HG02938 (cell line): ENCODE measurements around the gene HOXB1.

Experiments
- ATAC-seq: cut with Tn5 transposase; IDR thresholded peaks from one replicate; pipeline ENCODE4 v1.9.1; 2021; ENCODE audit warnings: mild to moderate bottlenecking, moderate library complexity; ENCODE audit not compliant: unreplicated experiment

Gene HOXB1

DNA sequence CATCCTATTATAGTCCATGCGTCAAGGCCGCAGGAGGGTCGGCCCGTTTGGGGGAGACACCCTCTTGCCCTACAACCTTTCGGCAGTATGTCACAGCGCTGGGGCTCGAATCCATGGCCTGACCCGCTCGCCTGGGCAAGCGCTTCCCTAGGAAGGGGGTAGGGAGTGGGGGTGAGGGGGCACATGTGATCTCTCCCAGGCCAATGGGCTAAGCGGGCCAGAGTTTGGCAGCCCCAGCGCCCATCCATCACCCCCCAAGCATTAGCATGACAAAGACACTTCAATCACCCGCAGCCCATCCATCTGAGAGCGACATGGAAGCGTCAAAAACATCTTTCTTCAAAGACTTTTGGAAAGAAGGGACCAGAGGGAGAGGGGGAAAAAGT is at the start of gene HOXB1:
HOXB1 (minus strand) TSS at position 125 of the 386 bp plus-strand sequence; CDS start at position 18, 107 bp downstream.
- no peak for ATAC-seq

DNA sequence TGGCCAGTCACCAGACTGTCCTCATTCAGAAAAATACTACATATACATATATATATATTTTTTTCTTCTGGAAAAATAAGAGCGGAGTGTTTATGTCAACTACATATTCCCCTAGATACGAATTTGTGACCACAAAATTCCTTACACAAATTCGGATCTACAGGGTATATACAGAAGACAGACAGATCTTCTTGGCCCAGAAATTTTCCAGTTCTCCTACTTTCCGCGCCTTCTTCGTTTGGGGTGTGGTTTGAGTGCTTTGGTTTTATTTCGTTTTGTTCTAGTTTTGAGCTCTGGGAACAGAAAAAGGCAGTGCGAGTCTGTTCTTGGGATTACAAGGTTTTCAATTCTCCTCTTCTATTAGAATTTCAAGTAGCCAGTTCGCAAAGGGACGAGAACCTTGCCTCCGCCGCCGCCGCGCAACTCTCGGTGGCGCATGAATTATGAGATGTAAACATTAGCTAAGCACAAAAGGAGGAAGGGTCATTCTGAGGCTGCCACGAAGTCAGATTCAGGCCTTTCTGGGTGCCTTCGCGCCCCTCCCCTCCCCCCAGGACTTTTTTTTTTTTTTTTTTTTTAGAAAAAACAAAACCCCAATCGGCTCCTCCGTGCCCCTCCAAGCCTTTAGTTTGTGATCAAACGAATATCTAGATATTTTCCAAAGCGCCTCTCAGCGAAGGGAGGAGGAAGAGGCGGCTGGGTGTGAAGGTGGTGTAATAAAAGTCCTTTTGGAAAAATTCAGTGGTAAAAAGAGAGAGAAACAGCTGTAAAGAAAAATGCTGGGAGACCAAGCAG is 49.1 kb upstream of the HOXB1 start:
- no peak for ATAC-seq

- ATAC-seq = no peak
These were observed 48.6 kb upstream of the HOXB1 start for GRCh38 chr17:48579471-48579759.

DNA sequence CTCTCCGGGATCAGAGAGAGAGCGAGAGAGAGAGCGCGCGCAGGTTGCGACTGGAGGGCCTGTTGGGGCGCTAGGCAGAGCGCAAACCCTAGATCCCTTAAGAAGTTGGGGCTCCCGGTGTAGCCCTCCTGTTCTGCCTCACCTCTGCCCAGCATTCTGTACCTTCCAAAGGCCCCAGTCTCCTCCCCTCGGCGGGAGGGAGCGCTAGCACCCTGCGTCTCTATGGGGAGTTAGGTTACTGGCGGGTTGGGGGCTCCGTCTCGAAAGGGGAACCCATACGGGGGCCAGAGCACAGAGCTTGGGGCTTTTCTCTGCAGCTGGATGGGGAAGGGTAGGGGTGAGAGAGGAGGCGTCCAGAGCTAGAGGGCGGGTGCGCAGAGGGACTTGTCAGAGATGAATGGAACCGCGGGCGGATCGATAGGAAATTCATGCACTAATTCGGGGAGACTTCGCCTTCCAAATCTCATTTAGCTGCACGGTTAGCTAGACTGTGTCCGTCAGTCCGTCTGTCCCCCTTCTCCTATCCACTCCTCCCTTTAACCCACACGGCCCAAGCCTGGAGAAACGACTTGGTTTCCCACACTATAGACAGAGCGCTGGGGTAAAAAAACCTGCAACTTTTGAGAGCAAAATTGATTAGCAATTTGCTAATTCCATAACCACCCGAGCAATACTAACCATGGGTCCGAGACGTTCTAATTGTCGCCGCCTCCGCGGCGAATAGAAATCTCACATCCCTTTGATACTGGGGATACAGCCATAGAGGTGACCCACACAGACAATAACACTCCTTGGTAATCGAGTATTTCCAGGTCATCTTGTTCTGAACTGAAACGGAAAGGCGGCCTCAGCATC is 48.0 kb upstream of the HOXB1 start:
- peak; percentile 13 for ATAC-seq

DNA sequence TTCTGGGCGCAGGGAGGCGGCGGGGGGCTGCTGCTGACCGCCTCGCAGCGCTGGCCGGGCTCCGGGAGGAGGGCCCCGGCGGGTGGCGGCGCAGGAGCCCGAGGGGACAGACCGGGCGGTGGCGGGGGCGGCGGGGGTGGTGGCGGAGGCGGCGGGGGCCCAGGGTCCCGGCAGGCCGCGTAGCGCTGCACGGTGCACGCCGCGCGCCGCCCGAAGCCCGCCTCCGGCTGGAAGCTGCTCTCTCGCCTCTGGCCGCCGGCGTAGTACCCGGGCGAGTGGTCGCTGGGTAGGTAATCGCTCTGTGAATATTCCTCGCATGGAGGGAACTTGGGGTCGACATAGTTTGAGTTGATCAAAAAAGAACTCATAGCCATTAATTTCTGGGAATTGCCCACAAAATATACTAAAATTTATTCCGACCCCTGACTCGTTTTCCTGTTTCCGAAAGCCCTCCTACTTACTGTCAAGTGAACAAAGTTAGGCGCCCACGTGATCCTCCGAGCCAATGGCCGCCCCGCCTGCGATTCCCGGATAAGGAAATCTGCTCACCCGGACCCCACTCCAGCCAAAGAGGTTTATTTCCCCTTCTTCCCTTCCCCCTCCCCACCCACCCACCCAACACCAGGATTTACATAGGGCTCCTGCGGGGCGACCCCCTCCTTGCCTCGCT is 47.3 kb upstream of the HOXB1 start, which contains the start of gene HOXB4:
HOXB4 (minus strand) TSS at position 405 of the 670 bp plus-strand sequence; CDS start at position 374, 31 bp downstream.
- ATAC-seq = peak; percentile 53

- ATAC-seq = no peak
These were observed 46.6 kb upstream of the HOXB1 start for GRCh38 chr17:48577330-48577945.

DNA sequence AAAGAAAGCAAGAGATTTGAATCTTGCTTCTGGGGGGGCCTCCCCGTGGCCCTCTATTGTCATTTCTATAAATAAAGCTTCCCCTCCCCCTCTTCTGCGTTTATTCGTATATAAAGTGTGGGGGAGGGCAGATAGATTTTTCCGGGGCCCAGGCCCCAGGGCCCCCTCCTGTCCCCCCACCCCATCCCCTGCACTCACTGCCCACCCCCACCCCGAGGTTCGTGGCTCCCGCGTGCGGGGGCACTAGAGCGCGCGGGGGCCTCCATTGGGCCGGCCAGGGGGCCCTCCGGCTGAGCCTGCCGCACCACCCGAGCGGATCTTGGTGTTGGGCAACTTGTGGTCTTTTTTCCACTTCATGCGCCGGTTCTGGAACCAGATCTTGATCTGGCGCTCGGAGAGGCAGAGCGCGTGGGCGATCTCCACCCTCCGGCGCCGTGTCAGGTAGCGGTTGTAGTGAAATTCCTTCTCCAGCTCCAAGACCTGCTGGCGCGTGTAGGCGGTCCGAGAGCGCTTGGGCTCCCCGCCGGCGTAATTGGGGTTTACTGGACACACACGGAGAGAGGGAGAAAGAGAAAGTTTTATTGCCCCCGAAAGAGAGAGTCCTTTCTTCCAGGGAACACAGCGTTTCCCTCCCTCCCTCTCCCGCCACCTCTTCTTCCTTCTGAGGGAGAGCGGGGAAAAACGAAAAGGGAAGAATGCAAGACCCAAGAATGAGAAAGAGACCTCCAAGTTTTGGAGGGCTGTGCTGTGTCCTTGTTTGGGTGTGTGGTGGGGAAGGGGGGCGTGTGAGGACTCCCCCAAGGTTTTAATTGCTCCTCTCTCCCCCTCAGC is 45.9 kb upstream of the HOXB1 start:
- ATAC-seq = no peak

DNA sequence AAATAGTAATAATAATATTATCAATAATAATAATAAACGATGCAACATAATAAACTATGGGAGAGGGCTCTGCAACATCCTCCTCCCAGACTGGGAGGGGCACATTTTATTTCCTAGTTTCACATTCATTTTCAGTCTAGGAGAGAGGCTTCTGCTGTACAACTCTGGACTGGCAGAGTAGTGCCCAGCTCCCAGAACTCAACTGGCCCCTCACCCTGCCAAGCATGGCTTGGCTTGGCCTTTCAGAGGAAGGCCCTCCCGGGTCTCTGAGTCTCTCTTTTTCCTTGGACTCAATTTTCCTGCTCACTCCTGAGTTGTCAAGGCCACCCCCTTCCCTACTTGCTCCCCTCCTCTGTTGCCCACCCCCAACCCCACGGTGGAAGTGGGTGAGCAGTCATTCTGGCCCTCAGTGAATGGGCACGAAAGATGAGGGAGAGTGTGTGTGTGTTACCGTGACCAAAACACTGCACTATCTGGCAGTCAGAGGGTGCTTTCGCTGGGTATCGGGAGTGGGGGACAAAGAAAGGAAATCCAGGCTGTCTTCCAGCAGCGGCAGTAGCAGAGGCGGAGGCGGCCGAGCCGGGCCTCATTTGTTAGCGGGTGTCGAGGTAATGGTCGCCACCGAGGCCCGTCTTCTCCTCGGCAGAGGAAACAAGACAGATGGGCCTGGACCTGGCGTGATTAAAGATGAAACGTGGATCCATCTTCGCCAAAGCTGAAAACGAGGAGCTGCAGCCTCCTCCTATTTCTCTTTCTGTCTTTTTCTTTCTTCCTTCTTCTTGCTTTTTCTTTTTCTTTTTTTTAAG is 45.1 kb upstream of the HOXB1 start:
- no peak for ATAC-seq

DNA sequence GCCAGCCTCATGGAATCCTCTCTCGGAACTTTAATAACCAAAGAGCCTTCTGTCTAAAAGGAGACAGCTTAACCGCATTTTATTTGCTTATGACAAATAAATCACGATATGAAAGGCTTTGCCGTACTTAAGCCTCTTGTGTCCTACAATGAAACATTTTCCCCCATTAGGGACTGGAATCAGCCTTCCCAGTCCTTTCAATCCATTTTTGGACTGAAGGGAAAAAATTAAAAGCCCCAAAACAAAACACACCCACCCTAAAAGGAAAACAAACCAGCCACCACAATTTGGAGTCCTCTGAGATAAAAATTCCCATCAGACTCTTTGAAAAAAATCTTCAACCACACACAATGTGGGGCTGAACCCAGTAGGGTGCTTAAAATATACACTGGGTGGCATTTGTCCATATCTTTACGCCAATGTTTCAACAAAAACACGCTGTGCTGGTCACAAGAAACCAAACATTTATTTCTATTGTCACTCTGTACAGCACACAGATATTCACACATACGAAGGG is 44.3 kb upstream of the HOXB1 start:
- ATAC-seq = no peak

- no peak for ATAC-seq
These were observed 43.8 kb upstream of the HOXB1 start for GRCh38 chr17:48574505-48575065.

DNA sequence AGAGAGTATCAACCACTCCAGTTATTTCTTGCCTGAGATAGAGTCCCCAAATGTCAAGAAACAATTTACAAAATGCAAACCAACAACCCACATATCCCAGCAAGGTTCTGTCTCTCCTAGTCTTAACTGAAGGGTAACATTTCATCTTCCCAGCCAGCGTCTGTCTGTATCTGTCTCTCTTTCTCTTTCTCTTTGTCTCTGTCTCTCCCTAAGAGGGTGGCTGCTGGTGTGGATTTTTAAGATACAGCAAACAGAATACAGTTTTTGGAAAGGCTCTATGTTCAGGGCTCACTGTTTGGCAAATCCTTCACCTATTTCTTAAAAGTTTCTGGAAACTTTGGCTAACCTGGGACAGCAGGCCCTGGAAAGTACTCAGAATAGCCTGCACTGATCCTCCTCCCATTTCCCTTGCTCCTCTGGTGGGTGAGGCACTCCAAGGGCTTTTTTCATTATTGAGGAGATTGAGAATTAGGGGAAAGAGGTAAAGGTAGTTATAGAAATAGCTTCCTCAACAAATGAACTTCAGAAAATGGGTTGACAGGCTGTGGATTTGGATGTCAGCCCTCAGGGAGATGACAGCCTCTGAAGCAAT is 41.1 kb upstream of the HOXB1 start:
- no peak for ATAC-seq

GRCh38 chr17:48571024-48571818 is 40.4 kb upstream of the HOXB1 start:
- no peak for ATAC-seq

- ATAC-seq = no peak
These were observed 39.7 kb upstream of the HOXB1 start for GRCh38 chr17:48570325-48571023.

DNA sequence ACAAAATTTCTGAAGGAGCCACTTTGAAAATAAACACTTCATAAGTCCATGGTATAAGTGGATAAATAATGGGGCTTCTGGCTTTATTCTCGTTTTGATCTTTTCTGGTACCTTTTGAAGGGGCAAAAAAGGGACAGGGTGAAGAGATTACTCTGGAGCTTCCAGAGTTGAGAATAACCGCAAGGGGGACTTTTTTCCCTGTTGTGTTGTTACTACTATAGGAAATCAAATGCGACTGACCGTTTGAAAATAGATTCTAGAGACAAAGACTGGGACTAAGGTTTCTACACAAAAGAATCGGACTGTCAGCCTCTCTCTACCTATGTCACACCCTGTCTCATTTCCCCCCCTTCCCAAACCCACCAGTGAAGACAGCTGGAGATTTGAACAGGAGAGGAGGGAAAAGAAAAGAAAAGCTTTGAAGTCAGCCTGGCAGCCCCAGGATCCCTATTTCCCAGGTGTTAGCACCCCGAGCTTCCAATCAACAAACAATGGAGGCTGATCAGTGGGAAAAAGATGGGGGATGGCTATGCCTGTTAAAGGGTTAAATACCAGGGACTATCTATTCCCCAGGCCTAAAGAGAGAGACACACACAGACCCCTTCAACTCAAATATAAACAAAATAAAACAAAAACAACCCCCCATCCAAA is 39.0 kb upstream of the HOXB1 start:
- ATAC-seq = no peak

GRCh38 chr17:48569240-48569582 is 38.4 kb upstream of the HOXB1 start:
- ATAC-seq = no peak

GRCh38 chr17:48568499-48569239 is 37.9 kb upstream of the HOXB1 start:
- no peak for ATAC-seq
